ENCODE data around the gene ESRRA.
"Not testable (repeated sequence)": the region's sequence is repeated elsewhere in the genome, so short reads cannot be mapped to it uniquely, and the experiment has no call there.

The ESRRA gene

DNA sequence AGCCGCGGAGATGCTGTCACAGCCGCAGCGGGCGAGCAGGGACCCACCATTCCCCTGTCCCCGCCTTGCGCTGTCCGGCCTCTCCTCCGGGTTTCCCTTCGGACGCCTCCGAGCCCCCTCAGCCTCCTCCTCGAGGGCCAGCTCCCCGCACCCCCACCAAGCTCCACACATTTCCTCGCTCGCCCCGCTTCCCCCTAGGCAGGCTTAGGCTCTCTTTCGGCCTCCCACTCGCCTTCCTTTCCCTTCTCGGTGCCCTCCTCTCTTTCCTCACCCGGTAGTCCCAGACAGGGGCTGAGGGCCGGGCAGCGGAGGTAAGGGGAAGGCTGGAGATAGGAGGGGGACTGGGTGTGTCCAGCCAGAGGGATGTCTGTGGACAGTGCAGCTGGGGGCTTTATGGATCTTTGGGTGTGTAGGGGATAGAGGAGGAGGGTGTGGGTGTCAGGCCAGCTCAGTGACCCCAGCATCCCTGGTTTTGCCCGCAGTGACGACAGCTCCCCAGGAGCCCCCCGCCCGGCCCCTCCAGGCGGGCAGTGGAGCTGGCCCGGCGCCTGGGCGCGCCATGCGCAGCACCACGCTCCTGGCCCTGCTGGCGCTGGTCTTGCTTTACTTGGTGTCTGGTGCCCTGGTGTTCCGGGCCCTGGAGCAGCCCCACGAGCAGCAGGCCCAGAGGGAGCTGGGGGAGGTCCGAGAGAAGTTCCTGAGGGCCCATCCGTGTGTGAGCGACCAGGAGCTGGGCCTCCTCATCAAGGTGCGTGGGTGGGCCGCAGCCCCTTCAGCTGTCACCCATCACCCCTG, 12.7 kb upstream of the ESRRA start:
- no peak for FAIRE-seq

DNA sequence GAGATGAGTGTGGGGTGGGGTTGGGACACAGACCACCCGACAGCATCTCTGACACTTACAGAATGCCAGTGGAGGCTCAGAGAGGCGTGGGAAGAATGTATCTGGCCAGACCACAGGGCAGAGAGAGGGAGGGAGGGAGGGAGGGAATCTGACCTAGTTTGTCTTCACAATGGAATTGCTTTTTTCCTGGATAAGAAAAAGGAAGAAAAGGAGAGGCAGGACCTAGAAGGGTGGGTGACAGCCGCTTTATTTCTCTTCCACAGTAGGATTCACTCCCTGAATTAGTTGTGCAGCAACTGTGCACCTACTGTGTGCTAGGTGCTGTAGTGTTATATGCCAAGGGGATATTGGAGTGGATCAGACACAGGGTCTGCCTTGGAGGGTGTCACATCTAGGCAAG, 10.6 kb upstream of the ESRRA start:
- FAIRE-seq: no peak

DNA sequence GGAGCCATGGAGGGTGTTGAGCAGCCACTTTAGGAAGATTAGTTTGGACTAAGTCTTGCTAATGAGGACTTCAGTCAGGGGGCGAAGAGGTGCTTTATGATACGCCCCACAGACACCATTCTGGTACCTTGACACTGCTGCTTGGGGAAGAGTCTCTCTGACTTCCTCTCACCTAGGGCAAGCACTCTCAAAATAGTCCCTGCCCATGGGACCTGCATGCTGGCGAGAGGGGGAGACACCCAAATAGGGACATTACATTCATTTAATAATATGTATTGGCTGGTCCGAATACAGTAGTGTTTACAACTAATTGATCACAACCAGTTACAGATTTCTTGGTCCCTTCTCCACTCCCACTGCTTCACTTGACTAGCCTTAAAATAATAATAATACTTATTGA, 9.6 kb upstream of the ESRRA start:
- FAIRE-seq: no peak

DNA sequence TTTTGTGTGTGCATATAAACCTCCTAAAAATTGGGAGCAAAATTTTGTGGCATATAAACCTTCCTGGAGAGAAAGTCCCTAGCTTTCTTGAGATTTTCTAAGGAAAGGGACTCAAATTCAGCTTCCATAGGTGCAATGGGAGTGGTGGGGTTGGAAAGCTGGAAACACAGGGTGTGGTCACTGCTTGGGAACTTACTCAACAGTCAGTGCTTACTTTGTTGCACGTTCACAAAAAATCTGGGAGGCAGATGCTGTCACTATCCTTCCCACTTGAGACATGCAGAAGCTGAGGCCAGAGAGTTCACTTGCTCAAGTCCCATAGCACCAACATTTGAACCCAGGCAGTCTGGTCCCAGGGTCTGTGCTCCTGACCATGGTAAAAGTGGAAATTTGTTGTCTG, 9.1 kb upstream of the ESRRA start:
- FAIRE-seq: no peak

DNA sequence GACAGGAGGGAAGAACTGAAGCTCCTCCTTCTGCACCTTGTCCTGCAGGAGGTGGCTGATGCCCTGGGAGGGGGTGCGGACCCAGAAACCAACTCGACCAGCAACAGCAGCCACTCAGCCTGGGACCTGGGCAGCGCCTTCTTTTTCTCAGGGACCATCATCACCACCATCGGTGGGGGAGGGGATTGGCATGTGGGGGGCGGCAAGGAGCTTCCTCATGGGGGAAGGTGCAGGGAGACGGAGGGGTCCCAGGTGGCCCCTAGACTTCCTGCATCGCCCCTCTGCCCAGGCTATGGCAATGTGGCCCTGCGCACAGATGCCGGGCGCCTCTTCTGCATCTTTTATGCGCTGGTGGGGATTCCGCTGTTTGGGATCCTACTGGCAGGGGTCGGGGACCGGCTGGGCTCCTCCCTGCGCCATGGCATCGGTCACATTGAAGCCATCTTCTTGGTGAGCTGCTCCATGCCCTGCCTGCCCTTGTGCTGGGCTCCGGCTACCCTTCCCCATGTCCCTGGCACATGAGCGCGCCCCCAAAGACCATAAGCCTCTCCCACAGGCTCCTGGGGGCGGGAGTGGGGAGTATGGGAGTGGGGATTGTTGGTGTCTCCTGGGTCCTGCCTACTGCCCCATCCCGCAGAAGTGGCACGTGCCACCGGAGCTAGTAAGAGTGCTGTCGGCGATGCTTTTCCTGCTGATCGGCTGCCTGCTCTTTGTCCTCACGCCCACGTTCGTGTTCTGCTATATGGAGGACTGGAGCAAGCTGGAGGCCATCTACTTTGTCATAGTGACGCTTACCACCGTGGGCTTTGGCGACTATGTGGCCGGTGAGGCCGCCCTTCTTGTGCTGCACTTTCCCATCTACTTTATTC, 8.3 kb upstream of the ESRRA start:
- FAIRE-seq: no peak

DNA sequence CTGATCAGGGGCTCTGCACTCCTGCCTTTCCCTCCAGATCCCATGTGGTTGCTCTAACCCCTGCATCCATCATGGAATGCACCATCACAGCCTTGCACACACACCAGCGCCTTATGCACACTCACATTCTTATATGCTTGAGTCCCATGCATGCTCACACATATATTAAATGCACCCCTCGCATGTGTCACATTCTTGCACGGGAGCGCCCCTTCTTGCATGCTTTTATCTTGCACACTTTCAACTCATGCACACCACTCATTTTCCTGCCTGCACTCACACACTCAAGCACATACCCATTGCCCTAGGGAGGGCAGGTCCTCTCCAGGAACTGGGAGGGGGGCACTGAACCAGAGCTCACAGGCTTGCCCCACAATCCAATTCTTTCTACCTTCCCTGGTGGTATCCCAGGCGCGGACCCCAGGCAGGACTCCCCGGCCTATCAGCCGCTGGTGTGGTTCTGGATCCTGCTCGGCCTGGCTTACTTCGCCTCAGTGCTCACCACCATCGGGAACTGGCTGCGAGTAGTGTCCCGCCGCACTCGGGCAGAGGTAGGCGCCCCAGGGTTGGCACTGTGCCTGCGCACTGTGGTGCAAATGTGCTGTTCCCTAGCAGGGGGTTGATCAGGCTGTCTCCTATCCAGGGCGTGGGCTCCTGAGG, 7.5 kb upstream of the ESRRA start:
- no peak for FAIRE-seq

DNA sequence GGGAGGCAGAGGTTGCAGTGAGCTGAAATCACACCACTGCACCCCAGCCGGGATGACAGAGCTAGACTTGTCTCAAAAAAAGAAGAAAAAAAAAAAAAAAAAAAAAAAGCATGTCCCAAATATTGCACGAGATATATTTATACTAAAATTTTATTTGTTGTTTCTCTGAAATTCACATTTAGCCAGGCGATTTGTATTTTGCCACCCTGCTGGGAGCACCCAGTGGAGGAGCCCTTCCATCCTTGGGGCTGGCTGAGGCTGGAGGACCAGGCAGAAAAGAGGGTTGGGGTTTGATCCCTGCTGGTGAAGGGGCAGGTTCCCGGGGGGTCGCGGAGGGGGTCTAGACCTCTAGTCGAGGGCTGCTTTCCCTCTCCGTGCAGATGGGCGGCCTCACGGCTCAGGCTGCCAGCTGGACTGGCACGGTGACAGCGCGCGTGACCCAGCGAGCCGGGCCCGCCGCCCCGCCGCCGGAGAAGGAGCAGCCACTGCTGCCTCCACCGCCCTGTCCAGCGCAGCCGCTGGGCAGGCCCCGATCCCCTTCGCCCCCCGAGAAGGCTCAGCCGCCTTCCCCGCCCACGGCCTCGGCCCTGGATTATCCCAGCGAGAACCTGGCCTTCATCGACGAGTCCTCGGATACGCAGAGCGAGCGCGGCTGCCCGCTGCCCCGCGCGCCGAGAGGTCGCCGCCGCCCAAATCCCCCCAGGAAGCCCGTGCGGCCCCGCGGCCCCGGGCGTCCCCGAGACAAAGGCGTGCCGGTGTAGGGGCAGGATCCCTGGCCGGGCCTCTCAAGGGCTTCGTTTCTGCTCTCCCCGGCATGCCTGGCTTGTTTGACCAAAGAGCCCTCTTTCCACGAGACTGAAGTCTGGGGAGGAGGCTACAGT, 6.1 kb upstream of the ESRRA start:
- FAIRE-seq: no peak

DNA sequence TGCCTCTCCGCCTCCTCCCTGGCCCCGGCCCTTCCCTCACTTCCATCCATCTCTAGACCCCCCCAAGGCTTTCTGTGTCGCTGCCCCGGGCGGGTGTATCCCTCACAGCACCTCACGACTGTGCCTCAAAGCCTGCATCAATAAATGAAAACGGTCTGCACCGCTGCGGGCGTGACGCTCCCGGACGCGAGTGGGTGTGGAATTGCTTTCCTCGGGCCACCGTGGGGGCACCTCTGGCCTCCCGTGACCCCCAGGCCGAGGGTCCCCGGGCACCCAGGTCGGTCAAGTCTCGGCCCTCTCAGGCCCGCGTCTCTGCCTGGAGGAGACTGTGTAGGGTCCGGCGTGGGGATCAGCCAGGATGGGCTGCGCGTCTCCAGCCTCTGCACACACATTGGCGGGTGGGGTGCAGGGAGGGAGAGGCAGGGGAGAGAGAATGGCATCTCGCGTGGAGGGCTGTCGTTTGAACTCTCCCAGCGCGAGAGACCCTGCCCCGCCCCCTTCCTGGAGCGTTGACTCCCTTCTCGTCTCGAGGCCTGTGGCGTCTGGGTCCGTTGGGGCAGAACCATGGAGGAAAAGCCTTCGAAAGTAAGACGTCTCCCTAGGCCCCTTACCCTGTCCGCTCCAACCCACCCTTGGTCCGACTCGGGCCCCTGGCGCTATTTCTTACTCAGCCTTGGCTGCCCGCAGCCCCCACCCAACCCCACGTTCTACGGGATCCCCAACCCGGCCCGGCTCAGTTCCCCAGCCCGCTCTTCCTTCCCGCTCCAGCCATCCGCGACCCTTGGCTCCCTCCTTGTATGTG, 5.3 kb upstream of the ESRRA start, which contains the start of gene CATSPERZ:
Gene CATSPERZ (plus strand): TSS at position 512 of the 802 bp plus-strand sequence. CDS start 53 bp downstream, at position 565.
- FAIRE-seq: no peak

DNA sequence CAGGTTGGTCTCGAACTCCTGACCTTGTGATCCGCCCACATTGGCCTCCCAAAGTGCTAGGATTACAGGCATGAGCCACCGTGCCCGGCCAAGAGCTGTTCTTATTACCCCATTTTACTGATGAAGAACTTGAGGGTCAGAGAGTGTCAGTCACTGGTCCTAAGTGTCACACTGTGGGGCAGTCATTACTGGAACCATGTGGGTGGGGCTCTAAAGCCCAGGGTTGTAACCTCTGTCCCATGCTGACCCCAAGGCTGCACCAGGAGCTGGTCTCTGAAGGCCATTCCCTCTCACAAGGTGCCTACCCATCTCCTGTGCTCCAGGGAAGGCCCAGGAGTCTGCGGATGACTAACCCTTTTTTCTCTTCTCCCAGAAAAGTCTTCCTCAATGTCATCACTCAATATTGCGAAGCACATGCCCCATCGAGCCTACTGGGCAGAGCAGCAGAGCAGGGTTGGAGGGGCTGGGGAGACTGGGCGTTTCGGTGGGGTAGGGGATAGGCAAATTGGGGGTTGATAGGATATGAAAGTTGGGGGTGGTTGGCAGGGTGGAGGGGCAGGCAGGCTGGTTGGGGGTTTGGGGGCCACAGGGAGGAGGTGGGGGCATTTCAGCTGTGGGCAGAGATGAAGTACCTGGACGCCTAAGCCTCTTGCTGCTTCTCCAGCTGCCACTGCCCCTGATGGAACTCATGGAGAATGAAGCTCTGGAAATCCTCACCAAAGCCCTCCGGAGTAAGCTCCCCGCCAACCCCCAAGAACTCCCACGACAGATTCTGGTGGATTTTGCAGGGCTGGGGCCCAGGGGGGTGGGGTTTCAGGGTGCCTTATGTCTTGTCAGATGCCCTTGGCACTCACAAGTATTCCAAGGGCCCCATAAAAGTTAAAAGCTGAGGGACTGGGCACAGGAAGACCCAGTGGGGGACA, 2.0 kb upstream of the ESRRA start:
- FAIRE-seq: no peak

DNA sequence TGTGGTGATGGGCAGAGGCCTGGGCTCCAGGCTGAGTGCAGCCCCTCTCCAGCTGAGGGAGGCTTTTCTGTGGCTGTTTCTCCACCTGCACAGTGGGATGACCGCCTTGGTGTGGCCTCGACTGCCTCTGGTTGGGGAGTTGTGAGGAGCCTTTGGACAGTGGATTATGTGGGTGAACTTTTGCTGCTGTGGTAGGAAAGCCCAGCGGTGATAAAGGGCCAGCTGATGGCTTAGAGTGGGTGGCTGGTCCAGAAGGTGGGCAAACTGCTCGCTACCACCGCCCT, 1.4 kb upstream of the ESRRA start:
- FAIRE-seq: no peak

DNA sequence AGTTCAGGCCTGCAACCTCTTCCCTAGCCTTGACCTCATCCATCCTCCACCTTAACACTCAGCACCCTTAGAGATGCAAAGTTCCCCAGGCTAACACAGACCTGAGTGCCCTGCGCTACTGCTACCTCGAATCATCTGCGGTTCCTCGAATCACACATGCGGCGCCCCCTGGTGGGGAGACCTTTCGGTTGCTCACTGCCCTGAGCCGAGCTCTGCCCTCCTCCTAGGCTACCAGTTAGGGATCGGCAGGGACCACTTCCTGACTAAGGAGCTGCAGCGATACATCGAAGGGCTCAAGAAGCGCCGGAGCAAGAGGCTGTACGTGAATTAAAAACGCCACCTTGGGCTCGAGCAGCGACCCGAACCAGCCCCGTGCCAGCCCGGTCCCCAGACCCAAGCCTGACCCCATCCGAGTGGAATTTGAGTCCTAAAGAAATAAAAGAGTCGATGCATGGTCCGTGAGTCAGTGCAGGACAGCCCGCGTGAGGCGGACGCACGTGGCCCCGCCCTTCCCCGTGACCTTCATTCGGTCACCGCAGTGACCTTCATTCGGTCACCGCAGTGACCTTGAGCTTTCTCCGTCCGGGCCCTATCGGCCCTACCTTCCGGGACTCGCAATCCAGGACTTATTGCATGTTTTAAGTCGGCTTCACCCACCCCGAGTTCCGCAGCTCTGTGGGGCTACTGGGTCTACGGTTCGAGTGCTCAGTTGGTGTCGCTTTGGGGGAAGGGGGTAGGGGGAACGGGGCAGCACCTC, 830 bp upstream of the ESRRA start:
- no peak for FAIRE-seq

DNA sequence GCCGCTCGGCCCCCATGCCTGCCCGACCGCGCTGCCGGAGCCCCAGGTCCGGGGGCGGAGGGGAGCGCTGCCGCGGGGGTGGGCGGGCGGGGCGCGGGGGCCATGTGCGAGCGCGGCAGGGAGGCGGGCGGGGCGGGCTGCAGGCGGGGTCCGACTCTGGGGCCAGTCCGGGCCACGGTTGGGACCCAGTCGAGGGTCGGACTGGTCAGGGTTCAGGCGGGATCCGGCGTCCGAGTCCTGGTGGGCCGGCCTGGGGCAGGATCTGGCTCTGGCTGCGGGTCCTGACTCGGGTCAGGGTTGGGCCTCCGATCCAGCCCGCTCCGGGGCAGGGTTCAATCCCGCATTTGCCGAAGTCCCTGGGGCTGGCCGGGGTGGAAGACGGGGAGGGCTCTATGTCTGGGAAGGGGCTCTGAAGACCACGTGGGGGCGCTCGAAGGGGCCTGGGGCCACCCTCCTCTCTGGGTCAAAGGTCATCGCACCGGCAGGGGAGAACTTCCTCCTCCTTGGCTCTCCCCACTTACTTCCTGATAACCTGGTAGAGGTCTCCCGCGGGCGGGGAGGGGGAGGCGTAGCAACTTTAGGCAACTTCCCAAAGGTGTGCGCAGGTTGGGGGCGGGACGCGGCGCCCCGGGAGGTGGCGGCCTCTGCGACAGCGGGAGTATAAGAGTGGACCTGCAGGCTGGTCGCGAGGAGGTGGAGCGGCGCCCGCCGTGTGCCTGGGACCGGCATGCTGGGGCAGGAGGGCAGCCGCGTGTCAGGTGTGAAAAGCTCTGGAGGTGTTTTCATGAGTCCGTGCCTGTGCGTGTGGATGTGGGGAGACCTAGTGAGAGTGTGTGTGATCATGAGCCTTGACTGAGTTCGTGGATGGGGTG, 603 bp downstream of the ESRRA start:
- no peak for FAIRE-seq

DNA sequence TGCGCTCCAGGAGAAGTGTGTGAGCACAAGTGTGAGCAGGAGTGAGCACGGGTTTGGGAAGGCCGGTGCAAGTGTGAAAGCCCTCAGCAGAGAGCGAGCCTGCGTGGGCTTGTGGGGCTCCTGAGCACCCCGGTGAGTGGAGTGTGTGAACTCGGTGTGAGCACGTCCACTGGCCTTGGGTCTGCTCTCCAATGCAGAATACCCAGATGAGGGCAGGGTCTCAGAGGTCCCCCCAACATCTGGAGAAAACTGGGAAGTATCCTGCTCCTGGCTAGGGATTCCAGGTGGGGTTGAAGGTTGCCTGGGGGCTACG, 1.2 kb downstream of the ESRRA start:
- FAIRE-seq: no peak

DNA sequence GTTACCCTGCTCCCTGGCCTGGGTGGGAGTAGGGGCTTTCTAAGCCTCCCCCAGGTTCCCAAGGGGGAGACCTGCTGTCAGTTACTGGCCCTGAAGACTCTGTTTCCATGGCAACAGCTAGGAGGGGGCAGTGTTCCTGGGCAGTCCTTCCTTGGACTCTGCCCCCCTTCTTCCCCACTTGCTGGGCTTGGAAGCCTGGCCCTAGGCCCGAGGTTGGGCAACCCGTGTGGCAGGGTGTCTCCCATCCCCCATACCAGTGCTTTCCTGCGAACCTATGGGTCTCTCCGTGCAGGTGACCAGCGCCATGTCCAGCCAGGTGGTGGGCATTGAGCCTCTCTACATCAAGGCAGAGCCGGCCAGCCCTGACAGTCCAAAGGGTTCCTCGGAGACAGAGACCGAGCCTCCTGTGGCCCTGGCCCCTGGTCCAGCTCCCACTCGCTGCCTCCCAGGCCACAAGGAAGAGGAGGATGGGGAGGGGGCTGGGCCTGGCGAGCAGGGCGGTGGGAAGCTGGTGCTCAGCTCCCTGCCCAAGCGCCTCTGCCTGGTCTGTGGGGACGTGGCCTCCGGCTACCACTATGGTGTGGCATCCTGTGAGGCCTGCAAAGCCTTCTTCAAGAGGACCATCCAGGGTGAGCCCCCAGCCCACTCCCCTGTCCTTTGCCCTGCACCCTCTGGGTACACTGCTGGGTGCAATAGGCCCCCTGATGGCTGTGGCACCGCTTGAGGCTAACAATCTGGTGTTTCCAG, 1.7 kb downstream of the ESRRA start:
- FAIRE-seq: no peak

DNA sequence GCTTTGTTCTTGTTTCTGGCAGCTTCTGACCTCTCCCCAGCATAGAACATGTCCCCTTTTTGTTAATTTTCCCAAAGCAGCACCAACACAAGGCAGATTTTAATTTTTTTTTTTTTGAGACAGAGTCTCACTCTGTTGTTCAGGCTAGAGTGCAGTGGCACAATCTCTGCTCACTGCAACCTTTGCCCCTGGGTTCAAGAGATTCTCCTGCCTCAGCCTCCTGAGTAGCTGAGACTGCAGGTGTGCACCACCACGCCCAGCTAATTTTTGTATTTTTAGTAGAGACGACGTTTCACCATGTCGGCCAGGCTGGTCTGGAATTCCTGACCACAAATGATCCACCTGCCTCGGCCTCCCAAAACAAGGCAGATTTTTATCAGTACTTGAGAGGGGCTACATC, 2.5 kb downstream of the ESRRA start:
- FAIRE-seq: not testable (repeated sequence)

DNA sequence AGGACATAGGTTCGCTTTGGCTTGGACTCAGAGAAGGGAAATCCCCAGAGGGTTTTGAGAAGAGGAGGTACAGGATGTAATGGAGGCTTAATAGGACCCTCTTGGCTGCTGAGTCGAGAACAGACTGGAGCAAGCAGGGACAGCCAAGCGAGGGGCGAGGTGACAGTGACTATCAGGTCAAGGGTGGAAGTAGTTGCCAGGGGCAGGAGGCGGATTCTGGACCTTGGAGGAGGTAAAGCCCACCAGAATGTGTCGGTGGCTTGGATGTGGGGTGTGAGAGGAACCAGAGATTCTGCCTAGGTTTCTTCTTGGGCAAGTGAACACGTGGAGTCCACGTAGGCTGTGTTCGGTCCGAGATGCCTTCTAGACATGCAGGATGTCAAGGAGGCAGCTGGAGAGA, 7.6 kb downstream of the ESRRA start:
- FAIRE-seq: no peak

DNA sequence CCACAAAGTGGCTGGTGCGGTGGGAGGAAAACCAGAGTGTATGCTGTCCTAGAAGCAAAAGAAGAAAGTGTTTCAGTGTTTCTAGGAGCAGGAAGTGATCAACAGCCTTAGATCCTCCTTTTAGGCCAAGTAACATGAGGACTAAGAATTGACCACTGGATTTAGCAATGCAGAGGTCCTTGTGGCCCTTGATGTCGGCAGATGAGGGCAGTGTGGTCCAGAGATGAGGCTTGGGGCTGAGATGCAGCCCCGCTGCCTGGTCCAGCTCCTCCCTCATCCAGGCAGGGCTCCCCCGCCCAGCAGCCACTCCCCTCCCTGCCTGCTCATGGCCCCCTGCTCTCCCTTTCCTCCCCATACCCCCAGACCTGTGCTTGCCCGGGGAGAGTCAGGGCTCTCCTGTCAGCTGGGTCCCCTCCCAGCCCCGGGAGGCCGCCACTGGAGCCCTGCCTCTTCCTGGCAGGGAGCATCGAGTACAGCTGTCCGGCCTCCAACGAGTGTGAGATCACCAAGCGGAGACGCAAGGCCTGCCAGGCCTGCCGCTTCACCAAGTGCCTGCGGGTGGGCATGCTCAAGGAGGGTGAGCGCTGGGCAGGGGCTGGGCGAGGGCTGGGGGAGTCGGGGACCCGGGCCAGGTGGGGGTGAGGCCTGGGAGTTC, 8.3 kb downstream of the ESRRA start:
- no peak for FAIRE-seq
